Measurements from ENCODE around the gene LRRC8B. TPM values are rescaled to one million over a fixed set of nuclear protein-coding genes. Genes with fewer than 3 reads are reported as not detected.

Gene LRRC8B
- total and polyA plus RNA-seq, 9 of the 15 experiments (the other 6 are each of a cell fraction or from before 2014, with no cell fraction given), result 4.3 to 43.7 (median 14.4) TPM

DNA sequence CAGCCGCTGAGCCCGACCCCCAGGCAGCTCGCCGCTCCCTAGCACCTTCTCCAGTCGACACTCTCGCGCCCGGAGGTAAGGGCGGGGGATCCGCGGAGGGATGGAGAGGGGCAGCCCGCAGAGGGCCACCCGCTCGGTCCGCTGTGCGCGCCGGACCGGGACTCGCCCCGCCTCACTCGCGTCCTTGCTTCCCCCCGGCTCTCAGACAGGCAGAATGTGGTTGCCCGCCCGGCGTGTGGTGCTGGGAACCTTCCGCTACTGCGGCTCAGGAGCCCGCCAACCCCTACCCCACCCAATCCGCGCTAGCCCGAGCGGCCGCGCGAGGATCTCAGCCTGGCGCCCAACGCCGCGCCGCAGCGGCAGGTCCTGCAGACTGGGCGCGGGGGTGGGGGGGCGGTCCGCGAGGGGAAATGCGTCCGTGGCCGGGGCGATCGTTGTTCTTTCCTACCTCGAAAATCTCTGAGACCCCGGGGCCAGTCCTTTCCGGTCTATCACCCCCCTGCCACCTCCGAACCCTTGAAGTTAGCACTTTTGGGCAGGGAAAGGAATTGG lies 108.7 kb downstream of the LRRC8B start (continued):
- TF ChIP-seq, protein P1, sequence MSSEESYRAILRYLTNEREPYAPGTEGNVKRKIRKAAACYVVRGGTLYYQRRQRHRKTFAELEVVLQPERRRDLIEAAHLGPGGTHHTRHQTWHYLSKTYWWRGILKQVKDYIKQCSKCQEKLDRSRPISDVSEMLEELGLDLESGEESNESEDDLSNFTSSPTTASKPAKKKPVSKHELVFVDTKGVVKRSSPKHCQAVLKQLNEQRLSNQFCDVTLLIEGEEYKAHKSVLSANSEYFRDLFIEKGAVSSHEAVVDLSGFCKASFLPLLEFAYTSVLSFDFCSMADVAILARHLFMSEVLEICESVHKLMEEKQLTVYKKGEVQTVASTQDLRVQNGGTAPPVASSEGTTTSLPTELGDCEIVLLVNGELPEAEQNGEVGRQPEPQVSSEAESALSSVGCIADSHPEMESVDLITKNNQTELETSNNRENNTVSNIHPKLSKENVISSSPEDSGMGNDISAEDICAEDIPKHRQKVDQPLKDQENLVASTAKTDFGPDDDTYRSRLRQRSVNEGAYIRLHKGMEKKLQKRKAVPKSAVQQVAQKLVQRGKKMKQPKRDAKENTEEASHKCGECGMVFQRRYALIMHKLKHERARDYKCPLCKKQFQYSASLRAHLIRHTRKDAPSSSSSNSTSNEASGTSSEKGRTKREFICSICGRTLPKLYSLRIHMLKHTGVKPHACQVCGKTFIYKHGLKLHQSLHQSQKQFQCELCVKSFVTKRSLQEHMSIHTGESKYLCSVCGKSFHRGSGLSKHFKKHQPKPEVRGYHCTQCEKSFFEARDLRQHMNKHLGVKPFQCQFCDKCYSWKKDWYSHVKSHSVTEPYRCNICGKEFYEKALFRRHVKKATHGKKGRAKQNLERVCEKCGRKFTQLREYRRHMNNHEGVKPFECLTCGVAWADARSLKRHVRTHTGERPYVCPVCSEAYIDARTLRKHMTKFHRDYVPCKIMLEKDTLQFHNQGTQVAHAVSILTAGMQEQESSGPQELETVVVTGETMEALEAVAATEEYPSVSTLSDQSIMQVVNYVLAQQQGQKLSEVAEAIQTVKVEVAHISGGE (CRISPR knock-in tag; IDR thresholded peaks at IDR 0.05), result 0 out of 6 replicates have a peak, but pooled peaks of 1 of the 3 experiments have one; percentile 41
- TF ChIP-seq BDP1 (IDR thresholded peaks at IDR 0.05; ENCODE audit: insufficient read depth, insufficient read length) (no peak), RBFOX2 (IDR thresholded peaks at IDR 0.05; ENCODE audit: low read depth, low read length) (peak; percentile 71), RB1 (IDR thresholded peaks at IDR 0.05; ENCODE audit: low read depth) (0 out of 2 replicates have a peak, but pooled peaks have one; percentile 8), TGIF2 (CRISPR knock-in tag; IDR thresholded peaks at IDR 0.05) (peak; percentile 85; the same call in 1 of the 2 replicates), EWSR1 (IDR thresholded peaks at IDR 0.05; ENCODE audit: borderline replicate concordance, low read depth, partially characterized antibody) (no peak), ETV6 (IDR thresholded peaks at IDR 0.05; ENCODE audit: borderline replicate concordance in 1 of 2, low read depth in 2 of 2, low read length in 1 of 2) (no peak), ETV6 (CRISPR knock-in tag; IDR thresholded peaks at IDR 0.05; ENCODE audit: borderline replicate concordance) (peak; percentile 70; the same call in 1 of the 2 replicates)
- TF ChIP-seq, protein P2, sequence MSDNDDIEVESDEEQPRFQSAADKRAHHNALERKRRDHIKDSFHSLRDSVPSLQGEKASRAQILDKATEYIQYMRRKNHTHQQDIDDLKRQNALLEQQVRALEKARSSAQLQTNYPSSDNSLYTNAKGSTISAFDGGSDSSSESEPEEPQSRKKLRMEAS (CRISPR knock-in tag; IDR thresholded peaks at IDR 0.05), result peak; percentile 20; the same call in 1 of the 2 replicates
- TF ChIP-seq, protein P3, sequence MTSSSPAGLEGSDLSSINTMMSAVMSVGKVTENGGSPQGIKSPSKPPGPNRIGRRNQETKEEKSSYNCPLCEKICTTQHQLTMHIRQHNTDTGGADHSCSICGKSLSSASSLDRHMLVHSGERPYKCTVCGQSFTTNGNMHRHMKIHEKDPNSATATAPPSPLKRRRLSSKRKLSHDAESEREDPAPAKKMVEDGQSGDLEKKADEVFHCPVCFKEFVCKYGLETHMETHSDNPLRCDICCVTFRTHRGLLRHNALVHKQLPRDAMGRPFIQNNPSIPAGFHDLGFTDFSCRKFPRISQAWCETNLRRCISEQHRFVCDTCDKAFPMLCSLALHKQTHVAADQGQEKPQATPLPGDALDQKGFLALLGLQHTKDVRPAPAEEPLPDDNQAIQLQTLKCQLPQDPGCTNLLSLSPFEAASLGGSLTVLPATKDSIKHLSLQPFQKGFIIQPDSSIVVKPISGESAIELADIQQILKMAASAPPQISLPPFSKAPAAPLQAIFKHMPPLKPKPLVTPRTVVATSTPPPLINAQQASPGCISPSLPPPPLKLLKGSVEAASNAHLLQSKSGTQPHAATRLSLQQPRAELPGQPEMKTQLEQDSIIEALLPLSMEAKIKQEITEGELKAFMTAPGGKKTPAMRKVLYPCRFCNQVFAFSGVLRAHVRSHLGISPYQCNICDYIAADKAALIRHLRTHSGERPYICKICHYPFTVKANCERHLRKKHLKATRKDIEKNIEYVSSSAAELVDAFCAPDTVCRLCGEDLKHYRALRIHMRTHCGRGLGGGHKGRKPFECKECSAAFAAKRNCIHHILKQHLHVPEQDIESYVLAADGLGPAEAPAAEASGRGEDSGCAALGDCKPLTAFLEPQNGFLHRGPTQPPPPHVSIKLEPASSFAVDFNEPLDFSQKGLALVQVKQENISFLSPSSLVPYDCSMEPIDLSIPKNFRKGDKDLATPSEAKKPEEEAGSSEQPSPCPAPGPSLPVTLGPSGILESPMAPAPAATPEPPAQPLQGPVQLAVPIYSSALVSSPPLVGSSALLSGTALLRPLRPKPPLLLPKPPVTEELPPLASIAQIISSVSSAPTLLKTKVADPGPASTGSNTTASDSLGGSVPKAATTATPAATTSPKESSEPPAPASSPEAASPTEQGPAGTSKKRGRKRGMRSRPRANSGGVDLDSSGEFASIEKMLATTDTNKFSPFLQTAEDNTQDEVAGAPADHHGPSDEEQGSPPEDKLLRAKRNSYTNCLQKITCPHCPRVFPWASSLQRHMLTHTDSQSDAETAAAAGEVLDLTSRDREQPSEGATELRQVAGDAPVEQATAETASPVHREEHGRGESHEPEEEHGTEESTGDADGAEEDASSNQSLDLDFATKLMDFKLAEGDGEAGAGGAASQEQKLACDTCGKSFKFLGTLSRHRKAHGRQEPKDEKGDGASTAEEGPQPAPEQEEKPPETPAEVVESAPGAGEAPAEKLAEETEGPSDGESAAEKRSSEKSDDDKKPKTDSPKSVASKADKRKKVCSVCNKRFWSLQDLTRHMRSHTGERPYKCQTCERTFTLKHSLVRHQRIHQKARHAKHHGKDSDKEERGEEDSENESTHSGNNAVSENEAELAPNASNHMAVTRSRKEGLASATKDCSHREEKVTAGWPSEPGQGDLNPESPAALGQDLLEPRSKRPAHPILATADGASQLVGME (CRISPR knock-in tag; IDR thresholded peaks at IDR 0.05), result 0 out of 2 replicates have a peak, but pooled peaks have one; percentile 18
- TF ChIP-seq, protein P4, sequence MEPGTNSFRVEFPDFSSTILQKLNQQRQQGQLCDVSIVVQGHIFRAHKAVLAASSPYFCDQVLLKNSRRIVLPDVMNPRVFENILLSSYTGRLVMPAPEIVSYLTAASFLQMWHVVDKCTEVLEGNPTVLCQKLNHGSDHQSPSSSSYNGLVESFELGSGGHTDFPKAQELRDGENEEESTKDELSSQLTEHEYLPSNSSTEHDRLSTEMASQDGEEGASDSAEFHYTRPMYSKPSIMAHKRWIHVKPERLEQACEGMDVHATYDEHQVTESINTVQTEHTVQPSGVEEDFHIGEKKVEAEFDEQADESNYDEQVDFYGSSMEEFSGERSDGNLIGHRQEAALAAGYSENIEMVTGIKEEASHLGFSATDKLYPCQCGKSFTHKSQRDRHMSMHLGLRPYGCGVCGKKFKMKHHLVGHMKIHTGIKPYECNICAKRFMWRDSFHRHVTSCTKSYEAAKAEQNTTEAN (CRISPR knock-in tag; IDR thresholded peaks at IDR 0.05), result peak; percentile 57; the same call in 1 of the 2 replicates
